Panc1 (cell line): ENCODE measurements around the gene SDCBP2.

Experiments used
- CTCF ChIP-seq: fragments of 450-650 bp; IDR thresholded peaks from 2 replicates; pipeline ENCODE4 v1.5.1; 2017; ENCODE audit warnings: mild to moderate bottlenecking
- POLR2AphosphoS5 ChIP-seq: IDR thresholded peaks from 2 replicates; pipeline ENCODE4 v1.6.1; 2012; ENCODE audit warnings: mild to moderate bottlenecking, low read depth, low read length, moderate library complexity
- REST ChIP-seq, 2 experiments: IDR thresholded peaks; 2 replicates each; pipeline ENCODE4 v1.6.1; 2011 to 2012; ENCODE audit warnings: low read depth in 2 of 2, control low read depth in 1 of 2, low read length in 1 of 2, mild to moderate bottlenecking in 1 of 2, moderate library complexity in 1 of 2; ENCODE audit not compliant: insufficient read depth in 1 of 2
- SIN3A ChIP-seq: IDR thresholded peaks from 2 replicates; pipeline ENCODE4 v1.6.1; 2012; ENCODE audit warnings: low read depth, mild to moderate bottlenecking, low read length, moderate library complexity, borderline replicate concordance; ENCODE audit not compliant: insufficient read depth

DNA sequence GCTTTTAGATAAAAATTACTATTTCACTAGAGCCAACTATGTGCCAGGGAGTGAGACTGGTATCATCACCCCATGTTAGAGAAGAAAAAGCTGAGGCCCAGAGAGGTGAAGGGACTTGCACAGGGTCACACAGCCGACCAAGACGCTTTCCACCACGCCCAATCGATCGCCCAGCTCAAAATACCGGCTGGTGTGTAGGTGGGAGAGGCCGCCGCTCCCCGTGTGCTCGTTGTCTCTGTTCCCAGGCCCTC lies 63.1 kb downstream of the SDCBP2 start:
- TF ChIP-seq CTCF (no peak), SIN3A (no peak), REST (IDR thresholded peaks at IDR 0.05; ENCODE audit: insufficient read depth in 1 of 2, low read depth in 2 of 2, low read length in 1 of 2) (no peak), POLR2AphosphoS5 (no peak)
